CD14-positive monocyte (primary cell): ENCODE data around the gene SIK2. TPM values are rescaled to one million over a fixed set of nuclear protein-coding genes. Genes with fewer than 3 reads are reported as not detected.

Source experiments
- DNase-seq, 3 donors: peaks; one replicate each; pipeline ENCODE4 v3.0.0-alpha.2; 2011 to 2022
- H2AFZ ChIP-seq: 2 replicates; pipeline ENCODE4 v1.6.0; 2012; ENCODE audit warnings: mild to moderate bottlenecking, low read depth, low read length, inconsistent platforms; ENCODE audit not compliant: insufficient read depth, poor library complexity, severe bottlenecking
- H3K27ac ChIP-seq, 2 donors: 1 replicate in 1 of 2; 2 replicates in 1 of 2; pipeline ENCODE4 v1.5.1; 2012 to 2013; ENCODE audit warnings: low read length in 2 of 2, control low read depth in 1 of 2, inconsistent platforms in 1 of 2, low read depth in 1 of 2, mild to moderate bottlenecking in 1 of 2
- H3K27me3 ChIP-seq, 2 donors: one replicate each; pipeline versions ENCODE4 v1.6.0 to v1.6.1; 2011 to 2013; ENCODE audit warnings: low read length in 2 of 2; ENCODE audit not compliant: control insufficient read depth in 2 of 2, insufficient read depth in 2 of 2
- H3K36me3 ChIP-seq, 2 donors: replicated peaks in 1 of 2; 1 replicate in 1 of 2; 2 replicates in 1 of 2; pipeline versions ENCODE4 v1.5.1 to v1.6.1; 2012 to 2013; ENCODE audit warnings: low read length in 2 of 2, control low read depth in 1 of 2, inconsistent platforms in 1 of 2, mild to moderate bottlenecking in 1 of 2; ENCODE audit not compliant: insufficient read depth in 2 of 2, control insufficient read depth in 1 of 2
- H3K4me1 ChIP-seq, 2 donors: 1 replicate in 1 of 2; 2 replicates in 1 of 2; pipeline versions ENCODE4 v1.5.1 to v1.6.1; 2012 to 2013; ENCODE audit warnings: low read length in 2 of 2, control low read depth in 1 of 2, inconsistent platforms in 1 of 2, mild to moderate bottlenecking in 1 of 2, moderate library complexity in 1 of 2; ENCODE audit not compliant: insufficient read depth in 2 of 2, control insufficient read depth in 1 of 2
- H3K4me2 ChIP-seq: replicated peaks from 2 replicates; pipeline ENCODE3; 2012; ENCODE audit warnings: low read length, moderate library complexity, mild to moderate bottlenecking; ENCODE audit not compliant: poor library complexity, severe bottlenecking; ENCODE audit errors: extremely low read depth
- H3K4me3 ChIP-seq, 3 experiments: fragments of 200-600 bp in 1 of 3; sonication (generic) in 1 of 3; replicated peaks in 1 of 3; 1 replicate in 2 of 3; 2 replicates in 1 of 3; pipeline ENCODE4 v1.5.1; 2011 to 2013; ENCODE audit warnings: low read length in 3 of 3, mild to moderate bottlenecking in 3 of 3, control low read depth in 2 of 3, low read depth in 2 of 3, inconsistent platforms in 1 of 3, moderate library complexity in 1 of 3
- H3K79me2 ChIP-seq: 2 replicates; pipeline ENCODE4 v1.6.0; 2012; ENCODE audit warnings: mild to moderate bottlenecking, control low read depth, inconsistent platforms, low read length, moderate library complexity; ENCODE audit not compliant: insufficient read depth
- H3K9ac ChIP-seq: 2 replicates; pipeline ENCODE4 v1.6.0; 2017; ENCODE audit warnings: low read length, mild to moderate bottlenecking; ENCODE audit not compliant: insufficient read depth, poor library complexity, severe bottlenecking
- H3K9me3 ChIP-seq, 2 donors: replicated peaks in 1 of 2; 1 replicate in 1 of 2; 2 replicates in 1 of 2; pipeline versions ENCODE4 v1.5.1 to v1.6.1; 2012 to 2013; ENCODE audit warnings: low read length in 2 of 2, control low read depth in 1 of 2; ENCODE audit not compliant: control insufficient read depth in 1 of 2, insufficient read depth in 1 of 2
- H4K20me1 ChIP-seq: 2 replicates; pipeline ENCODE4 v1.6.0; 2012; ENCODE audit warnings: mild to moderate bottlenecking, low read length, control low read depth, moderate library complexity; ENCODE audit not compliant: insufficient read depth
- H3K27ac Mint-ChIP-seq, 7 donors: one replicate each; pipeline ENCODE4 v1.8.0; 2020; ENCODE audit warnings: mild to moderate bottlenecking in 7 of 7, mixed read lengths in 7 of 7, moderate library complexity in 6 of 7, inconsistent platforms in 2 of 7
- H3K27me3 Mint-ChIP-seq, 3 donors: one replicate each; pipeline ENCODE4 v1.8.0; 2021 to 2022; ENCODE audit warnings: low read depth in 3 of 3, mild to moderate bottlenecking in 3 of 3, mixed read lengths in 3 of 3, moderate library complexity in 3 of 3, inconsistent platforms in 1 of 3
- H3K36me3 Mint-ChIP-seq, 2 donors: one replicate each; pipeline ENCODE4 v1.8.0; 2020; ENCODE audit warnings: mixed read lengths in 2 of 2, inconsistent platforms in 1 of 2, mild to moderate bottlenecking in 1 of 2
- H3K4me1 Mint-ChIP-seq: one replicate; pipeline ENCODE4 v1.8.0; 2020; ENCODE audit warnings: mild to moderate bottlenecking, mixed read lengths
- H3K4me3 Mint-ChIP-seq, 2 donors: one replicate each; pipeline ENCODE4 v1.8.0; 2020; ENCODE audit warnings: mild to moderate bottlenecking in 2 of 2, mixed read lengths in 2 of 2, moderate library complexity in 1 of 2
- H3K9me3 Mint-ChIP-seq, 7 donors: one replicate each; pipeline ENCODE4 v1.8.0; 2020 to 2022; ENCODE audit warnings: mixed read lengths in 7 of 7, mild to moderate bottlenecking in 6 of 7, moderate library complexity in 6 of 7, inconsistent platforms in 2 of 7
- CTCF ChIP-seq: fragments of 200-600 bp; IDR thresholded peaks from one replicate; pipeline ENCODE4 v1.8.0; 2022; ENCODE audit warnings: antibody characterized with exemption, mild to moderate bottlenecking
- WGBS: methylation state at CpG from one replicate; pipeline ENCODE4 v1.1.5; 2013; ENCODE audit warnings: missing lambda C conversion rate; ENCODE audit not compliant: insufficient coverage; 5-methylcytosine and 5-hydroxymethylcytosine counted together
- intact Hi-C, 2 donors: fragments of 100-400 bp; cut with micrococcal nuclease; formaldehyde crosslinking; loops; one replicate each; pipeline versions ENCODE4 v1.15.0 to v1.15.1; 2023
- polyA plus RNA-seq, 3 donors: library from polyadenylated mRNA; depleted of rRNA in 1 of 3; unstranded in 2 of 3; stranded (reverse) in 1 of 3; fragments of 300-500 nt in 2 of 3; fragments of >200 nt in 1 of 3; fragmentation: Illumina TruSeq in 2 of 3; gene quantifications; 1 replicate in 2 of 3; 2 replicates in 1 of 3; pipeline ENCODE4 v1.2.3, GENCODE V29; 2012 to 2021

Gene SIK2
- polyA plus RNA-seq, 3 donors = 0.16 to 8.8 (median 0.23) TPM

- Histone ChIP-seq H3K9ac (no peak overlapping the region), H3K4me3 (no peak overlapping the region), H3K4me1 (no peaks in the 10 kb centered on the region), H2AFZ (no peak overlapping the region), H3K27me3 (no peaks in the 10 kb centered on the region), H3K79me2 (no peaks in the 10 kb centered on the region), H3K27ac (no peak overlapping the region), H4K20me1 (no peaks in the 10 kb centered on the region), H3K4me2 (no peak overlapping the region), H3K9me3 (no peaks in the 10 kb centered on the region), H3K36me3 (no peaks in the 10 kb centered on the region)
- H3K4me3 Mint-ChIP-seq = no peak overlapping the region
- 57% methylated on average over 3 of the region's 4 CpGs for WGBS
- H3K36me3 Mint-ChIP-seq = no peaks in the 10 kb centered on the region
- no peak for DNase-seq
- no peak for TF ChIP-seq CTCF
- intact Hi-C loops = loop anchor here in 1 of 2 donors (5.0 kb wide), 1 partner anchor 251 kb away; no protein-coding TSS in a partner anchor
- H3K27me3 Mint-ChIP-seq = peaks cover 0 to 4% (median 1%) of the 10 kb centered on the region in 3 donors
- no peak overlapping the region for H3K27ac Mint-ChIP-seq
- peaks cover 2% of the 10 kb centered on the region for H3K4me1 Mint-ChIP-seq
- peaks cover 0 to 3% (median 0%) of the 10 kb centered on the region in 7 donors for H3K9me3 Mint-ChIP-seq
Observed at GRCh38 chr11:111591187-111591960, 10.9 kb upstream of the SIK2 start.

GRCh38 chr11:111592491-111592890 is 9.8 kb upstream of the SIK2 start:
- intact Hi-C loops = loop anchor here in 1 of 2 donors (5.0 kb wide), 1 partner anchor 250 kb away; no protein-coding TSS in a partner anchor

More at GRCh38 chr11:111592491-111592890, 9.8 kb upstream of the SIK2 start:
- no peak for DNase-seq
- Mint-ChIP-seq H3K9me3 (peaks cover 0 to 3% (median 0%) of the 10 kb centered on the region in 7 donors), H3K4me1 (peaks cover 2% of the 10 kb centered on the region), H3K4me3 (no peak overlapping the region), H3K36me3 (no peaks in the 10 kb centered on the region), H3K27me3 (peaks cover 0 to 4% (median 1%) of the 10 kb centered on the region in 3 donors), H3K27ac (no peak overlapping the region)
- H2AFZ ChIP-seq = no peak overlapping the region
- H3K9me3 ChIP-seq = no peaks in the 10 kb centered on the region
- no peak overlapping the region for H3K9ac ChIP-seq
- H3K27me3 ChIP-seq = no peaks in the 10 kb centered on the region
- no peak overlapping the region for H3K4me3 ChIP-seq
- TF ChIP-seq CTCF = no peak
- no peaks in the 10 kb centered on the region for H3K4me1 ChIP-seq
- no peak overlapping the region for H3K27ac ChIP-seq
- H3K79me2 ChIP-seq = no peaks in the 10 kb centered on the region
- no peaks in the 10 kb centered on the region for H3K36me3 ChIP-seq
- H3K4me2 ChIP-seq = no peak overlapping the region
- H4K20me1 ChIP-seq = no peaks in the 10 kb centered on the region
